ENCODE data around the gene UVRAG.

Gene UVRAG

GRCh38 chr11:76186776-76187279 lies 371.8 kb downstream of the UVRAG start:
- POLR2A ChIA-PET: no interaction called here
- Histone ChIP-seq H3K4me3 (ENCODE audit: low read depth, low read length) (no peak overlapping the region), H3K4me1 (ENCODE audit: control insufficient read depth, insufficient read depth, low read length) (no peaks in the 10 kb centered on the region), H3K9me3 (ENCODE audit: control insufficient read depth, insufficient read depth, low read depth, low read length) (no peaks in the 10 kb centered on the region), H3K36me3 (ENCODE audit: control insufficient read depth in 2 of 2, insufficient read depth in 1 of 2, low read length in 2 of 2) (peaks cover 0 to 46% of the 10 kb centered on the region in 2 experiments; a peak in 2 of 3 replicates), H3K27ac (ENCODE audit: extremely low read depth, low read depth, low read length) (no peak overlapping the region)
- CTCF ChIA-PET: no interaction called here
- TF ChIP-seq ZNF274 (IDR thresholded peaks at IDR 0.05; ENCODE audit: low read length) (no peak), ZNF274 (tag by site-specific recombination; IDR thresholded peaks at IDR 0.05; ENCODE audit: borderline replicate concordance) (no peak), ZNF677 (tag by site-specific recombination; IDR thresholded peaks at IDR 0.05) (no peak), TCF7L2 (IDR thresholded peaks at IDR 0.05; ENCODE audit: borderline replicate concordance, low read depth, low read length) (no peak), ZNF202 (tag by site-specific recombination; IDR thresholded peaks at IDR 0.05; ENCODE audit: borderline replicate concordance) (no peak), ZBTB1 (tag by site-specific recombination; IDR thresholded peaks at IDR 0.05) (no peak), ZNF398 (tag by site-specific recombination; IDR thresholded peaks at IDR 0.05) (no peak)

DNA sequence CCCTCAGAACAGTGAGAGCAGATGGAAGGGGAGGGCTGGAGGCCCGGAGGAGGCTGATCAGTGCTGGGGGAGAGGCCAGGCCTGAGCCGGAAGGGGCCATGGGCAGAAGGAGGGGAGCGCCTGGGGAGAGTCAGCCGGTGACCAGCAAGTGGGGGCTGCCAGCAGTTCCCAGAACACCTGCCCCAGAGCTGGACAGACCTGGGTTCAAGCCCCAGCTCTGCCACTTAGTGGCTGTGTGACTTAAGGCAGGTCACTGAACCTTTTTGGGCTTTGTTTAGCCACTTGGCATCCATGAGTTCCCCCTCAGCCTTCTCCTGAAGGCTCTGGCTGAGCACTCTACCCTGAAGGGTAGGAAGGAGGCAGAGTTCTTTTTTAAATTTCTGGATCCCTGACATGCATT lies 373.9 kb downstream of the UVRAG start:
- ChIA-PET CTCF (no interaction called here), POLR2A (no interaction called here)
- no peak overlapping the region for H3K27ac ChIP-seq (ENCODE audit: extremely low read depth, low read depth, low read length)
- TF ChIP-seq, protein P1, sequence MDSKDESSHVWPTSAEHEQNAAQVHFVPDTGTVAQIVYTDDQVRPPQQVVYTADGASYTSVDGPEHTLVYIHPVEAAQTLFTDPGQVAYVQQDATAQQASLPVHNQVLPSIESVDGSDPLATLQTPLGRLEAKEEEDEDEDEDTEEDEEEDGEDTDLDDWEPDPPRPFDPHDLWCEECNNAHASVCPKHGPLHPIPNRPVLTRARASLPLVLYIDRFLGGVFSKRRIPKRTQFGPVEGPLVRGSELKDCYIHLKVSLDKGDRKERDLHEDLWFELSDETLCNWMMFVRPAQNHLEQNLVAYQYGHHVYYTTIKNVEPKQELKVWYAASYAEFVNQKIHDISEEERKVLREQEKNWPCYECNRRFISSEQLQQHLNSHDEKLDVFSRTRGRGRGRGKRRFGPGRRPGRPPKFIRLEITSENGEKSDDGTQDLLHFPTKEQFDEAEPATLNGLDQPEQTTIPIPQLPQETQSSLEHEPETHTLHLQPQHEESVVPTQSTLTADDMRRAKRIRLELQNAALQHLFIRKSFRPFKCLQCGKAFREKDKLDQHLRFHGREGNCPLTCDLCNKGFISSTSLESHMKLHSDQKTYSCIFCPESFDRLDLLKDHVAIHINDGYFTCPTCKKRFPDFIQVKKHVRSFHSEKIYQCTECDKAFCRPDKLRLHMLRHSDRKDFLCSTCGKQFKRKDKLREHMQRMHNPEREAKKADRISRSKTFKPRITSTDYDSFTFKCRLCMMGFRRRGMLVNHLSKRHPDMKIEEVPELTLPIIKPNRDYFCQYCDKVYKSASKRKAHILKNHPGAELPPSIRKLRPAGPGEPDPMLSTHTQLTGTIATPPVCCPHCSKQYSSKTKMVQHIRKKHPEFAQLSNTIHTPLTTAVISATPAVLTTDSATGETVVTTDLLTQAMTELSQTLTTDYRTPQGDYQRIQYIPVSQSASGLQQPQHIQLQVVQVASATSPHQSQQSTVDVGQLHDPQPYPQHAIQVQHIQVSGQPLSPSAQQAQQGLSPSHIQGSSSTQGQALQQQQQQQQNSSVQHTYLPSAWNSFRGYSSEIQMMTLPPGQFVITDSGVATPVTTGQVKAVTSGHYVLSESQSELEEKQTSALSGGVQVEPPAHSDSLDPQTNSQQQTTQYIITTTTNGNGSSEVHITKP (tag by site-specific recombination; IDR thresholded peaks at IDR 0.05): peak; percentile 86
- TF ChIP-seq ZNF792 (tag by site-specific recombination; IDR thresholded peaks at IDR 0.05): no peak
- H3K36me3 ChIP-seq (ENCODE audit: control insufficient read depth in 2 of 2, insufficient read depth in 1 of 2, low read length in 2 of 2): peaks cover 0 to 57% of the 10 kb centered on the region in 2 experiments; a peak in 2 of 3 replicates
- no peaks in the 10 kb centered on the region for H3K9me3 ChIP-seq (ENCODE audit: control insufficient read depth, insufficient read depth, low read depth, low read length)
- H3K4me3 ChIP-seq (ENCODE audit: low read depth, low read length): no peak overlapping the region
- H3K4me1 ChIP-seq (ENCODE audit: control insufficient read depth, insufficient read depth, low read length): no peaks in the 10 kb centered on the region

GRCh38 chr11:76189682-76190081 lies 374.7 kb downstream of the UVRAG start:
- H3K4me1 ChIP-seq (ENCODE audit: control insufficient read depth, insufficient read depth, low read length): no peaks in the 10 kb centered on the region
- H3K27ac ChIP-seq (ENCODE audit: extremely low read depth, low read depth, low read length): no peak overlapping the region
- ChIA-PET POLR2A (no interaction called here), CTCF (no interaction called here)
- no peaks in the 10 kb centered on the region for H3K9me3 ChIP-seq (ENCODE audit: control insufficient read depth, insufficient read depth, low read depth, low read length)
- no peak for TF ChIP-seq ZNF660 (tag by site-specific recombination; IDR thresholded peaks at IDR 0.05)
- TF ChIP-seq ZSCAN23 (tag by site-specific recombination; IDR thresholded peaks at IDR 0.05): no peak
- no peak for TF ChIP-seq ZNF610 (tag by site-specific recombination; IDR thresholded peaks at IDR 0.05; ENCODE audit: borderline replicate concordance)
- TF ChIP-seq ZNF132 (tag by site-specific recombination; IDR thresholded peaks at IDR 0.05; ENCODE audit: borderline replicate concordance): no peak
- H3K36me3 ChIP-seq (ENCODE audit: control insufficient read depth in 2 of 2, insufficient read depth in 1 of 2, low read length in 2 of 2): peaks cover 0 to 61% of the 10 kb centered on the region in 2 experiments; a peak in 2 of 3 replicates
- H3K4me3 ChIP-seq (ENCODE audit: low read depth, low read length): no peak overlapping the region

GRCh38 chr11:76190376-76190775 lies 375.4 kb downstream of the UVRAG start:
- Histone ChIP-seq H3K4me3 (ENCODE audit: low read depth, low read length) (no peak overlapping the region), H3K4me1 (ENCODE audit: control insufficient read depth, insufficient read depth, low read length) (no peaks in the 10 kb centered on the region), H3K9me3 (ENCODE audit: control insufficient read depth, insufficient read depth, low read depth, low read length) (no peaks in the 10 kb centered on the region), H3K36me3 (ENCODE audit: control insufficient read depth in 2 of 2, insufficient read depth in 1 of 2, low read length in 2 of 2) (peaks cover 0 to 64% of the 10 kb centered on the region in 2 experiments; a peak in 2 of 3 replicates), H3K27ac (ENCODE audit: extremely low read depth, low read depth, low read length) (no peak overlapping the region)
- TF ChIP-seq ZNF174 (tag by site-specific recombination; IDR thresholded peaks at IDR 0.05): no peak
- no peak for TF ChIP-seq HIC1 (tag by site-specific recombination; IDR thresholded peaks at IDR 0.05)
- no peak for TF ChIP-seq ZNF473 (tag by site-specific recombination; IDR thresholded peaks at IDR 0.05)
- CTCF ChIA-PET: no interaction called here
- POLR2A ChIA-PET: no interaction called here

Data from HEK293 (cell line).